Activated CD4-positive, alpha-beta T cell treated with anti-CD3 and anti-CD28 coated beads, Interleukin-2, amount 50 U/mL, for 4 hours (primary cell): ENCODE measurements around the gene TBCB.
"Not testable (repeated sequence)": the region's sequence is repeated elsewhere in the genome, so short reads cannot be mapped to it uniquely, and the experiment has no call there.

ENCODE experiments used
- DNase-seq, 2 experiments: peaks; one replicate each; pipeline ENCODE4 v3.0.0-alpha.2; 2020

TBCB gene

DNA sequence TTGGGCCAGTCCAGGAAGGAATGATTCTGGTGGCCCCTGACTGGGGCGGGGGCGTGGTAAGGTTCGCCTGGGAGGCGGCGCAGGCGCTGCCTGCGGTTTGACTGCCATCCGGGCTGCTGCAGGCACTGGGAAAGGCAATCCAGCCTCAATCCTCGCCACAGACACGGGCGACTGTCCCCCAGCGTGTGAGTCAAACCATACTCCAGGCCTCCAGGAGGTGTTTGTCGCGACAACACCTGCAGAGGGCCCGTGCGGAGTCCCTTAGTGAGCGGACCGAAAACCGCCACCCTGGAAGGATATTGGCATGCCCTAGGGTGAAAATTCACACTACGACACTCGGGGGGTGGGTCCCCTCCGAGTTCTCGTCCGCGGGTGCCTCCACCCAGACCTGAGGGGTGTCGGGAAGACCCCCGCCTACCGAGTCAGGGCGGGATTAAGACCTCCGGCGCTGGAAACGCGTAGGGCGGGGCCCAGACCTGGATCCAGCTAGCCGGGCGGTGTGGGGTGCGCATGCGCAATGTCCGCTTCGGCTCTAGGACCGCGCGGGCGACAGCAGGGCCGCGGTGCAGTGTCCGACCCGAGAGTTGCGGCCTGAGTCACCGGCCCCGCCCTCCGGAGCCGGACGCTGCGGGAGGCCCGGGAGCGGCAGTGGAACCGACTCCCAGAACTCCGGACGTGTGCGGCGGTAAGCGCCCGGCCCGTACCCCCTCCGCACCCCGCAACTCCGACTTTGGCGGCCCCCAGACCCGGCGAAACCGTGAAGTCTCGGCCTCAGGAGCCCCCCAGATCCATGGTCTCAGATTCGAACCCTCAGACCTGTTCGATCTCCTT, 24.4 kb downstream of the TBCB start, which contains the start of gene CAPNS1:
TSS of gene CAPNS1 (plus strand) at position 594 of the 831 bp plus-strand sequence. CDS start 946 bp downstream, outside the sequence.
- peak; percentile 84 for DNase-seq

DNA sequence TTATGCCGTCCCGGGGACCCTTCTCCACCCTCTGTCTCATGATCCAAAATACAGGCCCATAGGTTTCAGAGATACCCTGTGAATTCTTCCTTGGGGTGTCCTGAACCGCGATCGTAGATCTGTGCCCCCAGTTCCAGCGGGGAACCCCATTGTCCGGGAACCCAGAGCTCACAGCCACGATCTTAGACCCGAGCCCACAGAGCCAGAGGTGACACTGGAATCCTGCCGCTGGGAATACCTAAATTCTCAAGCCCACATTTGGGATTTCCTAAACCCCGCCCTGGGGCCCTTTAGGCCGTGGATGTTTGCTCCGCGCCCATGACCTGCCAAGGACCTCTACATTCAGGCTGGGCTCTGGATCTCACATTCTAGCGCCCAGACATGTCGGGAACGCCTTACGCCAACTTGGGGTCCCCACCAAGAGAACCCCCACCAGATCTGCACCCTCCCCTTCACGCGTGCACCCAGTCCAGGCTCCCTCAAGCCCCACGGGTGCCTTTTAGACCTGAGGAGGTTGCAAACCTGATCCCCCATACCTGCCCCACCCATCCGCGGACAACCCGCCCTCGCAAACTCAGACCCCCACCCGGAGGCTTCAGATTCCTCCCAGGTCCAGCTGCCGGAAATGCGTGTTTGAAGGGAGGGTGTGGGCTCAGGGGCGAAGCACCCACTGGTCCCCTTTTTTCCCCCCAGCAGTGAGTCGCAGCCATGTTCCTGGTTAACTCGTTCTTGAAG, 25.2 kb downstream of the TBCB start:
- peak; percentile 12 to 13 for DNase-seq

DNA sequence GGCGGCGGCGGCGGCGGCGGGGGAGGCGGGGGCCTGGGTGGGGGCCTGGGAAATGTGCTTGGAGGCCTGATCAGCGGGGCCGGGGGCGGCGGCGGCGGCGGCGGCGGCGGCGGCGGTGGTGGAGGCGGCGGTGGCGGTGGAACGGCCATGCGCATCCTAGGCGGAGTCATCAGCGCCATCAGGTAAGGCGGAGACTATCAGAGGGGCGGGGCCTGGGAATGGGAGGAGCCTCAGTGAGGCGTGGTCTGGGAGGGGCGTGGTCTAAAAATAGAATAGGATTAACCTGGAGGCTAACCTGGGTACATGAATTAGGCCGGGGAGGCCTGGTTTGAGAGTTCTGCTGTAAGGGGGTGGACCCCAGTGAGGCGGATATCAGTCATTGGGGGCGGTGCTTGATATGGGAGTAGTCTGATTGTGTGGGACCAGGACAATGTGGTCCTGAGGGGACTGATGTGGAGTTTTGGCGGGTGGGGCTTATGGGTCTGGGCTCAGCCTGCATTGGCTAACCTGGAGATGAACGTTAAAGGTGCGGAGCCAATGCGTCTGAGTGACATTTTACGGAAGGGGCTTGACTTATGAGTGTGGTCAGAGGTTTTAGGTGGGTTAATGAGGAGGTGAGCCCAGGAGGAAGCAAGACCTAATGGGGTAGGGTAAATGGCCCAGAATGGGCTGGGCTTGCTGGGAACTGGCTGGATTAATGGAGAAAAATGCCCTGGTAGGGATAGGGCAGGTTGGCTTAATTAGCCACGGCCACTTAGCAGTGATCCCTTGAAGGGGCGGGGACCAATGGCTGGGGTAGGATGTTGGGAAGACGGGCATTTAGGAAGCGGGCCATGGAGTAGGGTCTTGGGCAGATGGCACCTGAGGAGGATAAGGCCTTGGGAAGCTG, 26.0 kb downstream of the TBCB start:
- DNase-seq = peak; percentile 88 to 91

DNA sequence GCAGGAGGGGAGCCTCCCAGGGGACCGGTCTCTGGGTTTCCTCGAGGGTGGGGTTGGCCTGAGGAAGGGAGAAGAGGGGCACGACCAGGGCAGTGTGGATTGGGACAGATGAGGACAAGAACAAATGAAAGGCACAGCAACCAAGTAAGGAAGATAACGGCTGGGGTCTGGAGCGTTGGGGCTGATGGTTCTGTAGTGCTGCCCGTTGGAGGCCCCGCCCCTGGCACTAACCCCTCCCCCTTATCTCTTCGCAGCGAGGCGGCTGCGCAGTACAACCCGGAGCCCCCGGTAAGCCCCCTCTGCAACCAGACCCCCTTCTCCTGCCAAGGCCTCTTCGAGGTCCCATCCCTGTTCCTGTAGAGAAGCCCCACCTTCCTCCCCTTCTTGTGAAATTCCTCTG, 26.8 kb downstream of the TBCB start:
- no peak for DNase-seq

DNA sequence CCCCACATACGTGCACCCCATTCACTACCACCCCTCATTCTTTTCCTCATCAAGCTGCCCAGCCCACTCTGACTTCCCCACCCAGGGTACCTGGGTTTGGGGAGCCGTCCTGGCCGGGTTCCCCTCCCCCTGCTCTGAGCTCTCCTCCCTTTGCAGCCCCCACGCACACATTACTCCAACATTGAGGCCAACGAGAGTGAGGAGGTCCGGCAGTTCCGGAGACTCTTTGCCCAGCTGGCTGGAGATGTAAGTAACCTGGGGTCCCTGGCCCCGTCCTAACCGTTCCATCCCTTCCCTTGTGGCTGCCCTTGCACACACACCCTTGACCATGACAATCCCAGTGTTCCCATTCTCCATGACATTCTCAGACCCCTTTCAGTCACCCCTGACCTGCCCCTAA, 27.2 kb downstream of the TBCB start:
- DNase-seq = no peak

DNA sequence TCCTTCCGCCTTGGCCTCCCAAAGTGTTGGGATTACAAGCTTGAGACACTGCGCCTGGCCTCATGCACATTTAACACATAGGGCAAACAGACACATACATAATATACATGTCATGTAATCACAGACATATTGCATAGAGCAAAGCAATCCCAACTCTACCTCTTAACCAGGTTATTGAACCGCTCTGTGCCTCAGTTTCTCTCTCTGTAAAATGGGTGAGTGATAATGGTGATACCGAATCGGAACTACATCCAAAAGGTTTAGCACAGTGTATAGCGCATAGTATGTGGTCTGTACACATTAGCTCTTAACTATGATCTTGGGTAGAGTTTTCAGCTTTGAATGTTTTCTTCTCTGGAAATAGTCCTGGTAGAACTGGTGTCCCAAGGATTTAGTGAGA, 29.4 kb downstream of the TBCB start:
- DNase-seq = no peak

DNA sequence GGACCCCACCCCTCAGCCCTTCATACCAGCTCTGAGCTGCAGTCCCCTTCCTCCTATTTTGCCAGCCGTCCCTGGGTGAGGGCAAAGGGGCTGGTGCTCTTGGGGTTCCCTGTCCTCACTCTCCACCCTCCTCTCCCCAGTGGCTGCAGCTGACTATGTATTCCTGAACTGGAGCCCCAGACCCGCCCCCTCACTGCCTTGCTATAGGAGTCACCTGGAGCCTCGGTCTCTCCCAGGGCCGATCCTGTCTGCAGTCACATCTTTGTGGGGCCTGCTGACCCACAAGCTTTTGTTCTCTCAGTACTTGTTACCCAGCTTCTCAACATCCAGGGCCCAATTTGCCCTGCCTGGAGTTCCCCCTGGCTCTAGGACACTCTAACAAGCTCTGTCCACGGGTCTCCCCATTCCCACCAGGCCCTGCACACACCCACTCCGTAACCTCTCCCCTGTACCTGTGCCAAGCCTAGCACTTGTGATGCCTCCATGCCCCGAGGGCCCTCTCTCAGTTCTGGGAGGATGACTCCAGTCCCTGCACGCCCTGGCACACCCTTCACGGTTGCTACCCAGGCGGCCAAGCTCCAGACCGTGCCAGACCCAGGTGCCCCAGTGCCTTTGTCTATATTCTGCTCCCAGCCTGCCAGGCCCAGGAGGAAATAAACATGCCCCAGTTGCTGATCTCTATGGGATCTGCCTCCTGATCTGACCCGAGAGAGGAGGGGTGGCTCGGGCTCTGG, 34.6 kb downstream of the TBCB start:
- DNase-seq = no peak

DNA sequence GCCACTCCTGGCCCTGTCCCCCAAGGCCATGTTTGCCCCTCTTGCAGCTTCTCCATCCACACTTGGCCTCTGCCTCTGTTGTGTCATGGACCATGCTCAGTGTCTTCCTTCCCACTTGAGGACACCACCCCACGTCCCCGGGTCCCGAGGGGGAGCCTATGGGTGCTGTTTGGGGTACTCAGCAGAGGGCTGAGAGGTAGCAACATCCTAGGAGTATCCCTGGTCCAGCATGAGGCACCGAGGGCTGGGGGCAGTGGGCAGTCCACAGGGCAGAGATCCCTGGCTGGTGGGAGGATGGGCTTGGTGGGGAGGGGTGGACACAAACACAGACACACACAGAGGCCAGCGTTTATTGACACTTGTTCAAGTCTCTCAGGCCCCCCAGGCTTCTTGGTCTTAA, 35.3 kb downstream of the TBCB start:
- DNase-seq = no peak

DNA sequence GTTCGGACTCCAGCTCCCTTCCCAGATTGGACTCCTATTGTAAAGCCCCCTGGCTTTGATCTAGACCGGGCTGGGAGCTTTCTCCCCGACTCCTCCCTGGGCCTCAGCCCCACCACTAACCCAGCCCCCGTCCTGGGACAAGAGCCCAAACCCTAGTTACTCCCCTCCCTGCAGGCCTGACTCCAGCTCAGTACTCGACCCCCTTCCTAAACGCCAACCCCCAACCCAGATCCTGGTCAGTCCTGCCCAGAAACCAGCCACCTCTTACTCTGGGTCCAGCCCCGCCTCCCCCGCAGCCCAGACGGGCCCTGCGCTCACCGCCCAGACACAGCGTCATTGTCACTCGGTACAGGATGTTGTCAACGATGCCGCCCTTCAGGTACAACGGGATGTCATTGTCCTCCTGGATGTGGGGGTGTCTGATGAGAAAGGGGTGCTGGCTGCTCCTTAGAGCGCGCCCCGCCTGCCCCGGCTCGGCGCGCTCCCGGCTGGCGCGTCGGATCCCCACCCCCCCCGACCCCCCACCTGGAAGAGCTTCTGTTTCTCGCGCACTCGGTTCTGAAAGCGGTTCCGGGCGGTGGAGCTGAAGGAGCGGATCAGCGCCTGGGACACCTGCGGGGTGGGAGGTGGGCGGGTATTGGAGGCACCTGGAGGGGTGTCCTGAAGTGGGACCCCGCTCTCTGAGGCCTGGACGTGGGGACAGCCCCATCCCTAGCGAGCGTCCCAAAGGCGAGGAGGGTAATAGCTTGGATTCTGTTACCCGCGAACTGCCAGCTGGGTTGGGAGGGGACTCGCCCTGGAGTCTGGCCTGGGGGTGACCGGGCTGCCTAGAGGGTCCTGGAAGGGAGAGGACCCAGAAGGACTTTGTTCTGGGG, 36.1 kb downstream of the TBCB start:
- DNase-seq = no peak

DNA sequence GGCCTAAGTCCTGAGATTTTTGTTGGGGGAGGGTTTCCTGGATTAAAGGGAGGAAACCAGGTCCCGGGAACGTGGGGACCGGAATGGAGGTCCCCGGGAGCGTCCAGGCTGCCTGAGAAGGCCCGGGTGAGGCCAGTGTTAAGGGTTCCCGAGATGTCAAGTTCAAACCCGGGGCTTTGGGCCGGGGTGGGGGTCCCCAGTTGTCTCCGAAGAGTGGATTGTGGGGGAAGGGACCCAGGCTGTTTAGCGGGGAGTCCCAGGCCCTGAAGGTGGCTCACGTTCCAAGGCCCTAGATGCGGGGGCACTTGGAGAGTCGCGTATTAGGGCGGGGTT, 36.7 kb downstream of the TBCB start:
- no peak for DNase-seq

DNA sequence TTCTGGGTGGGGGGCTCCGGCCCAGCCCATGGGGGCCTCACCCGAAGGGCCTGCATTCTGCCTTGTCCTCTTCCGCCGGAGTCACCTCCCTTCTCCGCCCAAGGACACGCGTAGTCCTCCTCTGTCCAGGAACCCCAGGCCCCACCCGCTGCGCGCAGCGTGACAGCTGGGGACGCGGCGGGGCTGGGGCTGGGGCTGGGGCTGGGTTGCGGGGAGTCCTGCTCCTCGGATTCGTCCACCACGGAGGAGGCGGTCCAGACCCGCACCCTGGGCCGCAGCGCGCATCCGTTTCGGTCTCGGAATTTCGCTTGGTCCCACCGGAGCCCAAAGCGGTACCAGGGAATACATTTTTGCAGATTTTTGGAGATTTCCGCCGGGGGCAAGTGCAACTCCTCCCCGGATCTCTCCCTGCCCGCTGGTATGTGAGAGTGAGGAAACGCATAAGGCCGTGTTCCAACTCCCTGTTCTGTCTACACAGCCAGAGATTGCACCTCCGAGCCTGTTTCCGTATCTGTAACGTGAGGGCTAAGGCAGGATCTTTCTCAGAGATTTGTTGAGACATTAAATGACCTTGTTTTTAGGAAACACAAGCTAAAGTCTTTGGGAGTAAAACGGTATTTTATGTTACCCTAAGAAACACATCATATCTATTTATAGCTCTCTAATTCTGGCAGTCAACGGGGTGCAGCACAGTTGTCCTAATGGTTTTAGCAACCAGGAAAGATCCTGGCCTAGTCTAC, 37.3 kb downstream of the TBCB start, which contains the start of gene COX7A1:
TSS of gene COX7A1 (minus strand) at position 96 of the 740 bp plus-strand sequence. CDS start at position 56, 40 bp downstream.
- DNase-seq = no peak

DNA sequence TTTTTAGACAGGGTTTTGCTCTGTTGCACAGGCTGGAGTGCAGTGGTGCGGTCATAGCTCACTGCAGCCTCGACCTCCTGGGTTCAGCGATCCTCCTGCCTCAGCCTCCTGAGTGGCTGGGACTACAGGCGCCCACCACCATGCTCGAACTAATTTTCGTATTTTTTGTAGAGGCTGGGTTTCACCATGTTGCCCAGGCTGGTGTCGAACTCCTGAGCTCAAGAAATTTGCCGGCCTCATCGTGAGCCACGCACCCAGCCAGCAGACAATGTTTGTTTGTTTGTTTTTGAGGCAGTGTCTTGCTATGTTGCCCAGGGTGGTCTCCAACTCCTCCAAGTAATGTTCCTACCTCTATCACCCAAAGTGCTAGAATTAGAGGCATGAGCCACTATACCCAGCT, 37.9 kb downstream of the TBCB start:
- DNase-seq = no peak

DNA sequence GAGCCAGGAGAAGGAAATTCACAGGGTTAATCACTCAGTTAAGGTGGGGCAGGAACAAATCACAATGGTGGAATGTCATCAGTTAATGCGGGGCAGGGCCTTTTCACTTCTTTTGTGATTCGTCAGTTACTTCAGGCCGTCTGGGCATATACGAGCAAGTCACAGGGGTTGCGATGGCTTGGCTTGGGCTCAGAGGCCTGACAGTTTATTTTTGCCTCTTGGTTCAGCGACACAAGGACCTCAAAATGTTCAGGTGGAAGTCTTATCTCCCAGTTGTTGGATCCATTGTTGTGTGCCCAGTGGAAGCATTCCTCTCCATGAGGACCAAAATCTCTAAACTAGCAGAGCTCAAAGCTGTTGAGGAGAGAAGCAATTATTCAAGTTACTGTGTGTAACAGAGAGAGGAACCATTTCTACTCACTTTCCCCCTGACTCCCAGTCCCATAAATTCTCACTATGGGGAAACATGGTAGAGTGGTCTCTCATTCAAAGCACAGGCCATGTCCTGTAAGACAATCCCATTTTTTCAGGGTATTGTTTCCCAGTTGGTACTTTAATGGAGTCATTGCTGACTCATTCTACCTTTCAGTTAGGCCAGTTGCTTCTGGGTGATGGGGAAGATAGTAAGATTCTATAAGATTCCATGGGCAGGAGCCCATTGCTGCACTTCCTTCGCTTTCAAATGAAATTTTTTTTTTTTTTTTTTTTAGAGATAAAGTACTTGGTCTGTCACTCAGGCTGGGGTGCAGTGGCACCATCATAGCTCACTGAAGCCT, 45.7 kb downstream of the TBCB start:
- DNase-seq = no peak

DNA sequence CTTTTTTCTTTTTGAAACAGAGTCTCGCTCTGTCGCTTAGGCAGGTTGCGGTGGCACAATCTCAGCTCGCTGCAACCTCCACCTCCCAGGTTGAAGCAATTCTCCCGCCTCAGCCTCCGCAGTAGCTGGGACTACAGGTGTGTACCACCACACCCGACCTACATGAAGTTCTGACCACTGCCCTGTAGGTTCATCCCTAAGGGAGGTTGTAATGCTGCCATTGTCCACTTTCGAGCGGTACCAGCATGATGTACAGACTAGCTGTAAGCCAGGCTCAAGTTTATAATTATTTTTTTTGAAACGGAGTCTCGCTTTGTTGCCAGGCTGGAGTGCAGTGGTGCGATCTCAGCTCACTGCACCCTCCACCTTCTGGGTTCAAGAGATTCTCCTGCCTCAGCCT, 48.5 kb downstream of the TBCB start:
- no peak for DNase-seq

DNA sequence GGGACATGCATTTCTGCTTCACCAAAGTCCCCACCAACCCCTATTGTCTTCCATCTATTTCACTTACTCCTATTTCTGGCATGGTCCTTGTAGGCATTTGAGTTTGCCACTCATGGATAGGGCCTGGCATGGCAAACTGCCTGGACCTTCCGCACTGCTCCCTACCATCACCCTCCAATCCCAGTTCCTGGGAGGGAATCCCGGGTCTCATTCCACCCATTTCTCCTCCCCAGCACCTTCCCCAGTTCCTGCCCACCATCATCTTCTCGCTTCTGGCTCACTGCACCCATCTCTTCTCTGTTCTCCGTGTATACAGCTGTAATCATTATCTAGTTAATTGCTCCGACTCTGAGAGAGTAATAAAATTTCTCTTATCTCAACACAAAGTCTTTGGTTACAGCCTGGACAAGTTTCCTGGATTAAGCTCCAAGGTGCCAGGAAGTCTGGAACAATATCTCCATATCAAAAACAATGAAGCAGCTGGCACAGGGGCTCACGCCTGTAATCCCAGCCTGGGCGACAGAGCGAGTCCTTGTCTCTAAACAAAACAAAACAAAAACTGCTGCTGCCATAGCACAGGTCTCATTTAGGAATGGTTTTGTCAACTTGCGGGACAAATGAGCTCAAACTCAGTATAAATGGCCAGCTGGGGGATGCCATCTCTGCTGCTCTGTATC, 54.0 kb downstream of the TBCB start:
- no peak for DNase-seq

DNA sequence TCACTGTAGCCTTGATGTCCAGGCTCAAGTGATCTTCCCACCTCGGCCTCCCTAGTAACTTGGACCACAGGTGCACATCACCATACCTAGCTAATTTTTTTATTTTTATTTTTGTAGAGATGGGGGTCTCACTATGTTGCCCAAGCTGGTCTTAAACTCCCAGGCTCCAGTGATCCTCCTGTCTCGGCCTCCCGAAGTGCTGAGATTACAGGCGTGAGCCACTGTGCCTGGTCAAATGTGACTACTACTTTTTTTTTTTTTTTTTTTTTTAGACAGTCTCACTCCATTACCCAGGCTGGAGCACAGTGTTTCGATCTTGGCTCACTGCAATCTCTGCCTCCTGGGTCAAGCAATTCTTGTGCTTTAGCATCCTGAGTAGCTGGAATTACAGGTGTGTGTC, 57.6 kb downstream of the TBCB start:
- DNase-seq = no peak

DNA sequence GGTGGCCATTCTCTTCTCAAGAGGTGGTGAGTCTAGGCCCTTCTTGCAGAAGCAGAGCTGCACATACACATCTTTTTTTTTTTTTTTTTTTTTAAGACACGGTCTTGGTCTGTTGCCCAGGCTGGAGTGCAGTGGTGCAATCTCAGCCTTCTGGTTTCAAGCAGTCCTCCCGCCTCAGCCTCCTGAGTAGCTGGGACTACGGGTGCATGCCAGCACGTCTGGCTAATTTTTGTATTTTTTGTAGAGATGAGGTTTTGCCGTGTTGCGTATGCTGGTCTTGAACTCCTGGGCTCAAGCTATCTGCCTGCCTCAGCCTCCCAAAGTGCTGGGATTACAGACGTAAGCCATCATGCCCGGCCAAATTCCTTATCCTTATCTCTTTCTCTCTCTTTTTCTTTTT, 58.6 kb downstream of the TBCB start:
- not testable (repeated sequence) for DNase-seq
